GM04503 (cell line): ENCODE results near the gene FBXO28.
A peak's percentile ranks its signal among the peaks of the same experiment; 100 is the strongest.

ENCODE experiments used
- DNase-seq: peaks from one replicate; pipeline ENCODE4 v3.0.0-alpha.2; 2012; ENCODE audit warnings: low read depth

The FBXO28 gene

GRCh38 chr1:224157316-224157715, 43.4 kb downstream of the FBXO28 start:
- no peak for DNase-seq

GRCh38 chr1:224159541-224159940, 45.6 kb downstream of the FBXO28 start:
- no peak for DNase-seq

GRCh38 chr1:224160171-224160682, 46.3 kb downstream of the FBXO28 start:
- no peak for DNase-seq

GRCh38 chr1:224162768-224163167, 48.9 kb downstream of the FBXO28 start:
- no peak for DNase-seq

- DNase-seq, result no peak
These were observed 49.4 kb downstream of the FBXO28 start for GRCh38 chr1:224163311-224163710.

- DNase-seq, result peak; percentile 28
These were observed 55.0 kb downstream of the FBXO28 start for GRCh38 chr1:224168859-224169380.

GRCh38 chr1:224169718-224170270, 55.9 kb downstream of the FBXO28 start:
- no peak for DNase-seq

GRCh38 chr1:224170343-224170742, 56.4 kb downstream of the FBXO28 start:
- no peak for DNase-seq

GRCh38 chr1:224170748-224171478, 57.0 kb downstream of the FBXO28 start:
- DNase-seq, result no peak

- DNase-seq, result no peak
These were observed 58.3 kb downstream of the FBXO28 start for GRCh38 chr1:224172229-224172628.

GRCh38 chr1:224173523-224173922, 59.6 kb downstream of the FBXO28 start:
- no peak for DNase-seq

- DNase-seq, result no peak
These were observed 61.7 kb downstream of the FBXO28 start for GRCh38 chr1:224175617-224176016.

GRCh38 chr1:224177356-224177999, 63.6 kb downstream of the FBXO28 start:
- DNase-seq, result no peak

GRCh38 chr1:224178894-224179293, 65.0 kb downstream of the FBXO28 start:
- no peak for DNase-seq

- no peak for DNase-seq
These were observed 67.0 kb downstream of the FBXO28 start for GRCh38 chr1:224180783-224181452.

GRCh38 chr1:224181453-224181810, 67.5 kb downstream of the FBXO28 start:
- DNase-seq, result no peak

- no peak for DNase-seq
These were observed 68.3 kb downstream of the FBXO28 start for GRCh38 chr1:224182057-224182865.

- DNase-seq, result no peak
These were observed 69.1 kb downstream of the FBXO28 start, which contains the start of gene DEGS1 for GRCh38 chr1:224182866-224183590. TSS of gene DEGS1 (plus strand) at chr1:224183240. CDS start at chr1:224183337, 97 bp downstream.

- peak; percentile 60 for DNase-seq
These were observed 69.8 kb downstream of the FBXO28 start for GRCh38 chr1:224183591-224184312.

GRCh38 chr1:224185208-224185607, 71.3 kb downstream of the FBXO28 start:
- no peak for DNase-seq
